DND-41 (cell line): Measurements from ENCODE around the gene AFAP1.

ENCODE experiments used
- CTCF ChIP-seq: IDR thresholded peaks from 2 replicates; pipeline ENCODE4 v1.5.1; 2012; ENCODE audit warnings: borderline replicate concordance, low read length, moderate library complexity, mild to moderate bottlenecking; ENCODE audit not compliant: poor library complexity, severe bottlenecking; ENCODE audit errors: extremely low read depth
- EZH2 ChIP-seq: IDR thresholded peaks from 3 replicates; pipeline ENCODE4 v1.6.1; 2012; ENCODE audit warnings: borderline replicate concordance, low read depth, mild to moderate bottlenecking, moderate library complexity, low read length, inconsistent platforms; ENCODE audit not compliant: severe bottlenecking

GRCh38 chr4:7715271-7716009, 224.2 kb downstream of the AFAP1 start:
- TF ChIP-seq CTCF (no peak), EZH2 (no peak)
